Loucy (cell line): ENCODE data around the gene ABHD5.
"Not testable (repeated sequence)": the region's sequence is repeated elsewhere in the genome, so short reads cannot be mapped to it uniquely, and the experiment has no call there.

Experiments
- EZH2phosphoT487 ChIP-seq: fragments of 200-600 bp; IDR thresholded peaks from 2 replicates; pipeline ENCODE4 v1.6.1; 2018; ENCODE audit warnings: antibody characterized with exemption, mild to moderate bottlenecking, moderate library complexity, borderline replicate concordance
- TF ChIP-seq, protein P1 (sequence below): fragments of 200-600 bp; sonication (generic); conservative IDR thresholded peaks from 2 replicates; pipeline ENCODE4 v1.5.1; 2014; ENCODE audit warnings: mild to moderate bottlenecking, antibody characterized with exemption, low read length

DNA sequence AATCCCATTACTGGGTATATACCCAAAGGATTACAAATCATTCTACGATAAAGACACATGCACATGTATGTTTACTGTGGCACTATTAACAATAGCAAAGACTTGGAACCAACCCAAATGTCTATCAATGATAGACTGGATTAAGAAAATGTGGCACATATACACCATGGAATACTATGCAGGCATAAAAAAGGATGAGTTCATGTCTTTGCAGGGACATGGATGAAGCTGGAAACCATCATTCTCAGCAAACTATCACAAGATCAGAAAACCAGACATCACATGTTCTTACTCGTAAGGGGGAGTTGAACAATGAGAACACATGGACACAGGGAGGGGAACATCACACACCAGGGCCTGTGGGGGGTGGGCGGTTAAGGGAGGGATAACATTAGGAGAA lies 25.7 kb upstream of the ABHD5 start:
- TF ChIP-seq, protein P1, sequence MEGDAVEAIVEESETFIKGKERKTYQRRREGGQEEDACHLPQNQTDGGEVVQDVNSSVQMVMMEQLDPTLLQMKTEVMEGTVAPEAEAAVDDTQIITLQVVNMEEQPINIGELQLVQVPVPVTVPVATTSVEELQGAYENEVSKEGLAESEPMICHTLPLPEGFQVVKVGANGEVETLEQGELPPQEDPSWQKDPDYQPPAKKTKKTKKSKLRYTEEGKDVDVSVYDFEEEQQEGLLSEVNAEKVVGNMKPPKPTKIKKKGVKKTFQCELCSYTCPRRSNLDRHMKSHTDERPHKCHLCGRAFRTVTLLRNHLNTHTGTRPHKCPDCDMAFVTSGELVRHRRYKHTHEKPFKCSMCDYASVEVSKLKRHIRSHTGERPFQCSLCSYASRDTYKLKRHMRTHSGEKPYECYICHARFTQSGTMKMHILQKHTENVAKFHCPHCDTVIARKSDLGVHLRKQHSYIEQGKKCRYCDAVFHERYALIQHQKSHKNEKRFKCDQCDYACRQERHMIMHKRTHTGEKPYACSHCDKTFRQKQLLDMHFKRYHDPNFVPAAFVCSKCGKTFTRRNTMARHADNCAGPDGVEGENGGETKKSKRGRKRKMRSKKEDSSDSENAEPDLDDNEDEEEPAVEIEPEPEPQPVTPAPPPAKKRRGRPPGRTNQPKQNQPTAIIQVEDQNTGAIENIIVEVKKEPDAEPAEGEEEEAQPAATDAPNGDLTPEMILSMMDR = not testable (repeated sequence)
- TF ChIP-seq EZH2phosphoT487 = not testable (repeated sequence)
